IMR-90 (cell line): ENCODE data around the gene CDK12. TPM values are rescaled to one million over a fixed set of nuclear protein-coding genes. Genes with fewer than 3 reads are reported as not detected.
"Not testable (repeated sequence)": the region's sequence is repeated elsewhere in the genome, so short reads cannot be mapped to it uniquely, and the experiment has no call there.

Source experiments
- ATAC-seq: fragments of 200-7000 bp; cut with Tn5 transposase; 2 replicates; pipeline ENCODE4 v1.9.1; 2020; ENCODE audit warnings: low read depth, mild to moderate bottlenecking, moderate library complexity
- BruUV-seq: library from RNA; stranded (reverse); fragments of 400-500 nt; replicated peaks from 2 replicates; lab custom pipeline; 2021; lab: Mats Ljungman, UMichigan
- CTCF ChIA-PET: fragments of 300-600 bp; formaldehyde crosslinking; extraction: SDS; loops from one replicate; lab custom pipeline; 2021; ENCODE audit warnings: antibody characterized with exemption; lab: Yijun Ruan, JAX
- POLR2A ChIA-PET: fragments of 300-600 bp; sonication (Branson Sonifier 250); formaldehyde crosslinking; loops from one replicate; lab custom pipeline; 2022; ENCODE audit warnings: antibody characterized with exemption; ENCODE audit not compliant: unreplicated experiment; lab: Charles Lee
- DNase-seq: peaks from one replicate; pipeline ENCODE4 v3.0.0; 2013
- H2AFZ ChIP-seq: replicated peaks from 2 replicates; pipeline ENCODE3; 2013; ENCODE audit warnings: low read length, mild to moderate bottlenecking; ENCODE audit not compliant: poor library complexity
- H2AK5ac ChIP-seq: 2 replicates; pipeline ENCODE4 v1.6.1; 2013; ENCODE audit warnings: low read depth, low read length, inconsistent platforms
- H2AK9ac ChIP-seq: replicated peaks from 2 replicates; pipeline ENCODE3; 2013; ENCODE audit warnings: mild to moderate bottlenecking, low read depth, low read length, moderate library complexity; ENCODE audit not compliant: poor library complexity
- H2BK120ac ChIP-seq: 2 replicates; pipeline ENCODE4 v1.6.1; 2013; ENCODE audit warnings: low read depth, low read length, inconsistent platforms
- H2BK15ac ChIP-seq: 3 replicates; pipeline ENCODE4 v1.6.1; 2013; ENCODE audit warnings: low read depth, low read length, inconsistent platforms
- H2BK20ac ChIP-seq: 2 replicates; pipeline ENCODE4 v1.6.1; 2013; ENCODE audit warnings: low read depth, mild to moderate bottlenecking, inconsistent platforms, low read length, moderate library complexity
- H2BK5ac ChIP-seq: 2 replicates; pipeline ENCODE4 v1.6.1; 2013; ENCODE audit warnings: mild to moderate bottlenecking, low read depth, low read length, inconsistent platforms; ENCODE audit not compliant: poor library complexity, severe bottlenecking
- H3K14ac ChIP-seq: replicated peaks from 2 replicates; pipeline ENCODE4 v1.6.1; 2013; ENCODE audit warnings: low read depth, low read length, inconsistent platforms
- H3K18ac ChIP-seq: 2 replicates; pipeline ENCODE4 v1.6.1; 2013; ENCODE audit warnings: low read depth, low read length, control low read depth
- H3K23ac ChIP-seq: 2 replicates; pipeline ENCODE4 v1.6.1; 2013; ENCODE audit warnings: low read depth, low read length, inconsistent platforms
- H3K27ac ChIP-seq: 2 replicates; pipeline ENCODE4 v1.5.1; 2013; ENCODE audit warnings: mild to moderate bottlenecking, control low read depth, low read length; ENCODE audit not compliant: insufficient read depth
- H3K27me3 ChIP-seq: 2 replicates; pipeline ENCODE4 v1.6.1; 2013; ENCODE audit warnings: low read length; ENCODE audit not compliant: control insufficient read depth, insufficient read depth
- H3K36me3 ChIP-seq: 2 replicates; pipeline ENCODE4 v1.6.1; 2013; ENCODE audit warnings: low read length, mixed read lengths; ENCODE audit not compliant: control insufficient read depth, insufficient read depth
- H3K4ac ChIP-seq: 2 replicates; pipeline ENCODE4 v1.6.1; 2013; ENCODE audit warnings: low read depth, low read length, inconsistent platforms
- H3K4me1 ChIP-seq: 2 replicates; pipeline ENCODE4 v1.6.1; 2013; ENCODE audit warnings: low read length, mixed read lengths; ENCODE audit not compliant: control insufficient read depth, insufficient read depth
- H3K4me2 ChIP-seq: 2 replicates; pipeline ENCODE4 v1.6.1; 2013; ENCODE audit warnings: low read depth, mild to moderate bottlenecking, control low read depth, low read length, moderate library complexity
- H3K4me3 ChIP-seq: 2 replicates; pipeline ENCODE4 v1.5.1; 2013; ENCODE audit warnings: low read depth, mild to moderate bottlenecking, control low read depth, low read length, moderate library complexity; ENCODE audit not compliant: insufficient read depth
- H3K56ac ChIP-seq: 2 replicates; pipeline ENCODE4 v1.6.1; 2013; ENCODE audit warnings: low read length, inconsistent platforms; ENCODE audit not compliant: insufficient read depth; ENCODE audit errors: extremely low read depth
- H3K79me1 ChIP-seq, 2 experiments: 2 replicates each; pipeline ENCODE4 v1.6.1; 2013; ENCODE audit warnings: low read length in 2 of 2, inconsistent platforms in 1 of 2, low read depth in 1 of 2
- H3K9ac ChIP-seq: 2 replicates; pipeline ENCODE4 v1.6.1; 2013; ENCODE audit warnings: low read depth, low read length, control low read depth
- H3K9me1 ChIP-seq: 2 replicates; pipeline ENCODE4 v1.6.1; 2013; ENCODE audit warnings: low read length, inconsistent platforms; ENCODE audit not compliant: insufficient read depth
- H3K9me3 ChIP-seq: 2 replicates; pipeline ENCODE4 v1.6.1; 2013; ENCODE audit warnings: low read length; ENCODE audit not compliant: control insufficient read depth, insufficient read depth
- H4K20me1 ChIP-seq: 2 replicates; pipeline ENCODE4 v1.6.1; 2013; ENCODE audit warnings: low read length, inconsistent platforms; ENCODE audit not compliant: insufficient read depth
- H4K5ac ChIP-seq: 2 replicates; pipeline ENCODE4 v1.6.1; 2013; ENCODE audit warnings: mild to moderate bottlenecking, low read depth, low read length, control low read depth
- H4K8ac ChIP-seq, 2 experiments: 2 replicates each; pipeline ENCODE4 v1.6.1; 2013; ENCODE audit warnings: low read depth in 2 of 2, low read length in 2 of 2, control low read depth in 1 of 2, inconsistent platforms in 1 of 2
- H4K91ac ChIP-seq: 2 replicates; pipeline ENCODE4 v1.6.1; 2013; ENCODE audit warnings: low read depth, low read length, inconsistent platforms; ENCODE audit not compliant: insufficient read depth
- SMC3 ChIP-seq: fragments of 150-350 bp; IDR thresholded peaks from 2 replicates; pipeline ENCODE4 v1.6.1; 2016; ENCODE audit warnings: low read depth, mild to moderate bottlenecking, antibody characterized with exemption, low read length, moderate library complexity
- WGBS, 2 experiments: methylation state at CpG; one replicate each; pipeline versions ENCODE4 v1.1.5 to v1.1.7; 2013; ENCODE audit warnings: missing lambda C conversion rate in 2 of 2; ENCODE audit not compliant: insufficient read length in 1 of 2; ENCODE audit errors: extremely low coverage in 2 of 2; 5-methylcytosine and 5-hydroxymethylcytosine counted together
- dilution Hi-C: fragments of 300-500 bp; cut with HindIII; formaldehyde crosslinking; loops from one replicate; pipeline ENCODE4 v1.14.3; 2018; ENCODE audit warnings: low sequenced_read_pairs; ENCODE audit not compliant: unreplicated experiment
- in situ Hi-C: fragments of 300-500 bp; cut with MboI; formaldehyde crosslinking; loops from 3 replicates; pipeline ENCODE4 v1.14.3; 2019; ENCODE audit warnings: low sequenced_read_pairs, inconsistent platforms, mixed read lengths
- intact Hi-C: fragments of 100-400 bp; cut with micrococcal nuclease; formaldehyde crosslinking; loops from 2 replicates; pipeline ENCODE4 v1.10.0; 2022
- polyA plus RNA-seq, 3 experiments: library from polyadenylated mRNA; depleted of rRNA; stranded (reverse); fragments of >200 nt; gene quantifications; 2 replicates each; pipeline ENCODE4 v1.2.3, GENCODE V29; 2012; ENCODE audit warnings: low replicate concordance in 1 of 3
- total RNA-seq: library from RNA; depleted of rRNA; stranded (reverse); fragments of >200 nt; gene quantifications from 2 replicates; pipeline ENCODE4 v1.2.3, GENCODE V29; 2012

CDK12 gene
- total and polyA plus RNA-seq, 2 of the 4 experiments (the other 2 are of a cell fraction), result 16.1 to 27.1 TPM

- H2AFZ ChIP-seq, result no peak overlapping the region
- in situ Hi-C loops (no loop called here), dilution Hi-C loops (no loop called here), intact Hi-C loops (no loop called here)
- no peaks in the 10 kb centered on the region for H3K36me3 ChIP-seq
- H3K4me1 ChIP-seq, result no peaks in the 10 kb centered on the region
- TF ChIP-seq SMC3, result no peak
- H4K20me1 ChIP-seq, result no peaks in the 10 kb centered on the region; the same call in 1 of the 2 replicates
- H3K27ac ChIP-seq, result no peak overlapping the region
- H3K14ac ChIP-seq, result no peak overlapping the region
- no peak overlapping the region for H4K91ac ChIP-seq
- H3K4me3 ChIP-seq, result no peak overlapping the region
- no peak overlapping the region for H3K9ac ChIP-seq
- H3K79me1 ChIP-seq, result no peaks in the 10 kb centered on the region
- no peaks in the 10 kb centered on the region; the same call in 1 of the 2 replicates for H3K9me1 ChIP-seq
- no peak overlapping the region for H2BK15ac ChIP-seq
- no peak overlapping the region for H3K18ac ChIP-seq
- BruUV-seq, result no TSS peak
- H4K8ac ChIP-seq, result no peak overlapping the region
- H2AK5ac ChIP-seq, result no peak overlapping the region
- no peak overlapping the region for H2BK5ac ChIP-seq
- no peak for DNase-seq
- H3K56ac ChIP-seq, result no peak overlapping the region
- no peak overlapping the region for H2BK20ac ChIP-seq
- no peak overlapping the region for H3K4ac ChIP-seq
- no peaks in the 10 kb centered on the region for H3K27me3 ChIP-seq
- H3K9me3 ChIP-seq, result no peaks in the 10 kb centered on the region
- H2BK120ac ChIP-seq, result no peak overlapping the region
- no peak overlapping the region for H3K4me2 ChIP-seq
- POLR2A ChIA-PET, result interaction anchor here (0.6 kb wide), 1 partner anchor 266 kb away, joined by 15 read pairs; no protein-coding TSS in a partner anchor
- H4K5ac ChIP-seq, result no peak overlapping the region
- CTCF ChIA-PET, result no interaction called here
- no peak overlapping the region for H3K23ac ChIP-seq
- no peak for ATAC-seq
- no peak overlapping the region for H2AK9ac ChIP-seq
Measured at GRCh38 chr17:39536468-39536867, 75.2 kb downstream of the CDK12 start.

- POLR2A ChIA-PET, H3K4me3 ChIP-seq, H3K56ac ChIP-seq, H3K4ac ChIP-seq, H4K91ac ChIP-seq, H3K9ac ChIP-seq, H3K36me3 ChIP-seq, H3K4me1 ChIP-seq, H3K4me2 ChIP-seq, H2AFZ ChIP-seq, H3K79me1 ChIP-seq, CTCF ChIA-PET, ATAC-seq, H3K27ac ChIP-seq, H3K23ac ChIP-seq, H3K27me3 ChIP-seq, in situ Hi-C loops, intact Hi-C loops, H4K5ac ChIP-seq, H2AK9ac ChIP-seq, H2AK5ac ChIP-seq, H2BK5ac ChIP-seq, H3K9me3 ChIP-seq, H2BK20ac ChIP-seq, dilution Hi-C loops, H4K20me1 ChIP-seq, H2BK15ac ChIP-seq, H3K14ac ChIP-seq, H2BK120ac ChIP-seq, H4K8ac ChIP-seq, DNase-seq, BruUV-seq, H3K9me1 ChIP-seq, H3K18ac ChIP-seq: not testable (repeated sequence)
- WGBS, 2 experiments, result no CpG with 5 or more reads among the region's 2 CpGs
Measured at GRCh38 chr17:39537364-39537763, 76.1 kb downstream of the CDK12 start.
